ENCODE results near the gene MICAL1.

DNA sequence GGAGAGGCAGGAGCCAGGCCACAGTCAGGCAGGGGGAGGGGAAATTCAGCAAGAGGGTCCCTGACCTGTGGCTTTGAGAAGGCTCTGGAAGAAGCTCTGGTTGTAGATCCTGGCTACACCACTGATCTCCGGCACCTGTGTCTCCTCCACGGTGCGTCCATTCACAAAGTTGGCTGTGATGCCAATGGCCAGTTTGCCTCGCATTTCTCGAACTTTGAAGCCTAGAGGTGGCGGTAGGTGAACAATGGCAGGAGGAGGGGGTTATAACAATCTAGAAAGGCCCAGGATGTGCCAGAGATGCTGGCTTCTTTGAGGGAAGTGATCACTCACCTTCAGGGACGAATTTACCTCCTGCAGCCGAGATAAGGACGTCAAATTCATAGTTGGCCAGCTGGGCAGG lies 3.4 kb downstream of the MICAL1 start:
- TF ChIP-seq, protein P1, sequence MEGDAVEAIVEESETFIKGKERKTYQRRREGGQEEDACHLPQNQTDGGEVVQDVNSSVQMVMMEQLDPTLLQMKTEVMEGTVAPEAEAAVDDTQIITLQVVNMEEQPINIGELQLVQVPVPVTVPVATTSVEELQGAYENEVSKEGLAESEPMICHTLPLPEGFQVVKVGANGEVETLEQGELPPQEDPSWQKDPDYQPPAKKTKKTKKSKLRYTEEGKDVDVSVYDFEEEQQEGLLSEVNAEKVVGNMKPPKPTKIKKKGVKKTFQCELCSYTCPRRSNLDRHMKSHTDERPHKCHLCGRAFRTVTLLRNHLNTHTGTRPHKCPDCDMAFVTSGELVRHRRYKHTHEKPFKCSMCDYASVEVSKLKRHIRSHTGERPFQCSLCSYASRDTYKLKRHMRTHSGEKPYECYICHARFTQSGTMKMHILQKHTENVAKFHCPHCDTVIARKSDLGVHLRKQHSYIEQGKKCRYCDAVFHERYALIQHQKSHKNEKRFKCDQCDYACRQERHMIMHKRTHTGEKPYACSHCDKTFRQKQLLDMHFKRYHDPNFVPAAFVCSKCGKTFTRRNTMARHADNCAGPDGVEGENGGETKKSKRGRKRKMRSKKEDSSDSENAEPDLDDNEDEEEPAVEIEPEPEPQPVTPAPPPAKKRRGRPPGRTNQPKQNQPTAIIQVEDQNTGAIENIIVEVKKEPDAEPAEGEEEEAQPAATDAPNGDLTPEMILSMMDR (IDR thresholded peaks at IDR 0.05; ENCODE audit: poor library complexity, severe bottlenecking), result no peak
- TF ChIP-seq EZH2 (IDR thresholded peaks at IDR 0.05; ENCODE audit: borderline replicate concordance, insufficient read depth, low read length, poor library complexity, severe bottlenecking) (no peak), POLR2AphosphoS5 (IDR thresholded peaks at IDR 0.05) (no peak)

Measured in neural cell (in vitro differentiated cells).